Body of pancreas (tissue), 4 donors: ENCODE results near the gene ST13. TPM values are rescaled to one million over a fixed set of nuclear protein-coding genes. Genes with fewer than 3 reads are reported as not detected.

Experiments
- ATAC-seq: fragments of 150-250 bp; one replicate; pipeline ENCODE4 v1.9.1; 2016
- DNase-seq, 4 donors: peaks; one replicate each; pipeline ENCODE4 v3.0.0-alpha.2; 2019
- H3K27ac ChIP-seq, 4 donors: fragments of 200-600 bp; sonication (generic); 1 replicate in 3 of 4; 2 replicates in 1 of 4; pipeline versions ENCODE4 v1.5.1 to v1.6.1; 2016 to 2019; ENCODE audit warnings: mild to moderate bottlenecking in 1 of 4, mixed read lengths in 1 of 4, moderate library complexity in 1 of 4
- H3K27me3 ChIP-seq, 2 donors: fragments of 200-600 bp; sonication (generic); one replicate each; pipeline ENCODE4 v1.6.0; 2016; ENCODE audit warnings: mild to moderate bottlenecking in 1 of 2
- H3K36me3 ChIP-seq, 2 donors: fragments of 200-600 bp; sonication (generic); replicated peaks in 1 of 2; 2 replicates each; pipeline ENCODE4 v1.5.1; 2016; ENCODE audit warnings: low read depth in 2 of 2; ENCODE audit not compliant: insufficient read depth in 1 of 2
- H3K4me1 ChIP-seq: fragments of 200-600 bp; sonication (generic); one replicate; pipeline ENCODE4 v1.6.0; 2016
- H3K4me3 ChIP-seq, 2 donors: fragments of 200-600 bp; sonication (generic); 1 replicate in 1 of 2; 2 replicates in 1 of 2; pipeline ENCODE4 v1.5.1; 2016 to 2019
- H3K9me3 ChIP-seq, 3 donors: fragments of 200-600 bp; sonication (generic); 1 replicate in 2 of 3; 2 replicates in 1 of 3; pipeline ENCODE4 v1.5.1; 2016
- POLR2A ChIP-seq, 3 donors: fragments of 450-650 bp; IDR thresholded peaks; one replicate each; pipeline ENCODE4 v1.6.1; 2016; ENCODE audit warnings: antibody characterized with exemption in 3 of 3, mild to moderate bottlenecking in 2 of 3
- WGBS, 2 donors: methylation state at CpG; one replicate each; pipeline ENCODE4 v1.1.5; 2017; 5-methylcytosine and 5-hydroxymethylcytosine counted together
- intact Hi-C: fragments of 100-400 bp; cut with DNase I; formaldehyde crosslinking; loops from one replicate; pipeline ENCODE4 v1.15.1; 2023
- total RNA-seq, 2 donors: library from RNA; depleted of rRNA; stranded (reverse); fragments of >200 nt; gene quantifications; one replicate each; pipeline ENCODE4 v1.1.0, GENCODE V29; 2016
- TF ChIP-seq, protein P1 (sequence below), 7 experiments: fragments of 450-650 bp in 4 of 7; fragments of 200-600 bp in 3 of 7; sonication (generic) in 3 of 7; IDR thresholded peaks; one replicate each; pipeline ENCODE4 v1.5.1; 2016 to 2019; ENCODE audit warnings: antibody characterized with exemption in 7 of 7

ST13 gene
- total RNA-seq, 2 donors from 2014 or later = 98.9 to 122 TPM

DNA sequence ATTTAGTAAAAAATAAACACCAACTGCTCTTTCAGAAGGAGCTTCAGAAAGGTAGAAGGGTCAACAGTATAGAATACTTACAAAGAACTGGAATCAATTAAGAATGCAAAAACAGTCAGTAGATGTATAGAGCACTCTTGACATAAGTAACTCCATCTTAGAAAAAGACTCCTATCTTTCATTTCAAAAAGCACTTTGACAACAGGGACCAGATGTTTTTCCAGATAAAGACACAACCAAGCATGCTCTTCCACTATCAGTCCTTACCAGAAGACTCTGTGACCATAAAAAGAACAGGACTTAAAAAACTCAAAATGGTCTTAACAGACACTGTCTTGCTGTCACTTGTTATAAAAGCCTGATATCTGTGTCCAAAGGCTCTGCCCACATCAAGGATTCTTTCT lies 42.5 kb downstream of the ST13 start:
- no peak for TF ChIP-seq POLR2A (IDR thresholded peaks at IDR 0.05)
- TF ChIP-seq, protein P1, sequence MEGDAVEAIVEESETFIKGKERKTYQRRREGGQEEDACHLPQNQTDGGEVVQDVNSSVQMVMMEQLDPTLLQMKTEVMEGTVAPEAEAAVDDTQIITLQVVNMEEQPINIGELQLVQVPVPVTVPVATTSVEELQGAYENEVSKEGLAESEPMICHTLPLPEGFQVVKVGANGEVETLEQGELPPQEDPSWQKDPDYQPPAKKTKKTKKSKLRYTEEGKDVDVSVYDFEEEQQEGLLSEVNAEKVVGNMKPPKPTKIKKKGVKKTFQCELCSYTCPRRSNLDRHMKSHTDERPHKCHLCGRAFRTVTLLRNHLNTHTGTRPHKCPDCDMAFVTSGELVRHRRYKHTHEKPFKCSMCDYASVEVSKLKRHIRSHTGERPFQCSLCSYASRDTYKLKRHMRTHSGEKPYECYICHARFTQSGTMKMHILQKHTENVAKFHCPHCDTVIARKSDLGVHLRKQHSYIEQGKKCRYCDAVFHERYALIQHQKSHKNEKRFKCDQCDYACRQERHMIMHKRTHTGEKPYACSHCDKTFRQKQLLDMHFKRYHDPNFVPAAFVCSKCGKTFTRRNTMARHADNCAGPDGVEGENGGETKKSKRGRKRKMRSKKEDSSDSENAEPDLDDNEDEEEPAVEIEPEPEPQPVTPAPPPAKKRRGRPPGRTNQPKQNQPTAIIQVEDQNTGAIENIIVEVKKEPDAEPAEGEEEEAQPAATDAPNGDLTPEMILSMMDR (IDR thresholded peaks at IDR 0.05) = no peak
- H3K27ac ChIP-seq = no peak overlapping the region
- no peak for ATAC-seq
- no peaks in the 10 kb centered on the region for H3K9me3 ChIP-seq
- H3K4me3 ChIP-seq = no peak overlapping the region
- H3K27me3 ChIP-seq = no peaks in the 10 kb centered on the region
- DNase-seq = no peak
- H3K4me1 ChIP-seq = peaks cover 15% of the 10 kb centered on the region
- no peaks in the 10 kb centered on the region for H3K36me3 ChIP-seq
- intact Hi-C loops = no loop called here

GRCh38 chr22:40808018-40808841 lies 48.2 kb downstream of the ST13 start:
- Histone ChIP-seq H3K9me3 (no peaks in the 10 kb centered on the region), H3K27ac (no peak overlapping the region), H3K4me3 (no peak overlapping the region), H3K27me3 (no peaks in the 10 kb centered on the region), H3K4me1 (no peaks in the 10 kb centered on the region), H3K36me3 (no peaks in the 10 kb centered on the region)
- 65 to 71% methylated on average over 6 of the region's 6 CpGs for WGBS, 2 donors
- DNase-seq = no peak
- no peak for TF ChIP-seq POLR2A (IDR thresholded peaks at IDR 0.05)
- TF ChIP-seq, protein P1 (IDR thresholded peaks at IDR 0.05) = no peak
- no peak for ATAC-seq
- intact Hi-C loops = no loop called here

- H3K4me3 ChIP-seq = no peak overlapping the region
- TF ChIP-seq, protein P1 (IDR thresholded peaks at IDR 0.05) = no peak
- TF ChIP-seq POLR2A (IDR thresholded peaks at IDR 0.05) = no peak
- ATAC-seq = no peak
- H3K27me3 ChIP-seq = no peaks in the 10 kb centered on the region
- no peaks in the 10 kb centered on the region for H3K4me1 ChIP-seq
- no peak for DNase-seq
- H3K9me3 ChIP-seq = no peaks in the 10 kb centered on the region
- H3K27ac ChIP-seq = no peak overlapping the region
- intact Hi-C loops = no loop called here
- H3K36me3 ChIP-seq = no peaks in the 10 kb centered on the region
- WGBS, 2 donors = 83 to 88% methylated on average over 3 of the region's 3 CpGs
These were observed 49.7 kb downstream of the ST13 start for GRCh38 chr22:40806711-40807110.

- WGBS, 2 donors = 92 to 95% methylated on average over 3 of the region's 3 CpGs
- Histone ChIP-seq H3K27ac (no peak overlapping the region), H3K27me3 (no peaks in the 10 kb centered on the region), H3K4me3 (no peak overlapping the region), H3K4me1 (no peaks in the 10 kb centered on the region), H3K36me3 (no peaks in the 10 kb centered on the region), H3K9me3 (no peaks in the 10 kb centered on the region)
- no peak for DNase-seq
- TF ChIP-seq, protein P1 (IDR thresholded peaks at IDR 0.05) = no peak
- no peak for TF ChIP-seq POLR2A (IDR thresholded peaks at IDR 0.05)
- intact Hi-C loops = no loop called here
- no peak for ATAC-seq
These were observed 50.7 kb downstream of the ST13 start for GRCh38 chr22:40805699-40806203.

- Histone ChIP-seq H3K9me3 (no peaks in the 10 kb centered on the region), H3K36me3 (no peaks in the 10 kb centered on the region), H3K27me3 (no peaks in the 10 kb centered on the region), H3K4me1 (no peaks in the 10 kb centered on the region), H3K27ac (no peak overlapping the region), H3K4me3 (no peak overlapping the region)
- DNase-seq (no peak), ATAC-seq (no peak)
- 91 to 93% methylated on average over 4 of the region's 4 CpGs for WGBS, 2 donors
- intact Hi-C loops = no loop called here
- TF ChIP-seq, protein P1 (IDR thresholded peaks at IDR 0.05) = no peak
- TF ChIP-seq POLR2A (IDR thresholded peaks at IDR 0.05) = no peak
These were observed 51.2 kb downstream of the ST13 start for GRCh38 chr22:40805239-40805638.
